Endothelial cell (in vitro differentiated cells): ENCODE data around the gene PROSER1. TPM values are rescaled to one million over a fixed set of nuclear protein-coding genes. Genes with fewer than 3 reads are reported as not detected.

Experiments
- DNase-seq: peaks from one replicate; pipeline ENCODE4 v3.0.0; 2021; ENCODE audit warnings: low spot score
- H3K27ac Mint-ChIP-seq: one replicate; pipeline ENCODE4 v1.8.0; 2021; ENCODE audit warnings: mixed read lengths, inconsistent platforms; ENCODE audit not compliant: unreplicated experiment
- H3K27me3 Mint-ChIP-seq: one replicate; pipeline ENCODE4 v1.8.0; 2021; ENCODE audit warnings: mild to moderate bottlenecking, moderate library complexity, mixed read lengths, inconsistent platforms; ENCODE audit not compliant: unreplicated experiment
- H3K36me3 Mint-ChIP-seq: one replicate; pipeline ENCODE4 v1.8.0; 2021; ENCODE audit warnings: mild to moderate bottlenecking, low read depth, mixed read lengths, inconsistent platforms; ENCODE audit not compliant: unreplicated experiment
- H3K4me1 Mint-ChIP-seq: one replicate; pipeline ENCODE4 v1.8.0; 2021; ENCODE audit warnings: mild to moderate bottlenecking, mixed read lengths, inconsistent platforms; ENCODE audit not compliant: unreplicated experiment
- H3K4me3 Mint-ChIP-seq: one replicate; pipeline ENCODE4 v1.8.0; 2021; ENCODE audit warnings: mild to moderate bottlenecking, mixed read lengths, inconsistent platforms; ENCODE audit not compliant: unreplicated experiment
- H3K9me3 Mint-ChIP-seq: one replicate; pipeline ENCODE4 v1.8.0; 2021; ENCODE audit warnings: mixed read lengths, inconsistent platforms; ENCODE audit not compliant: unreplicated experiment
- total RNA-seq: library from RNA; stranded (reverse); fragmentation: NEBNext Ultra II Directional; extraction: Animal tissue kit (Norgen Biotek cat#: 25700); gene quantifications from one replicate; pipeline ENCODE4 v1.2.1, GENCODE V29; 2021; ENCODE audit not compliant: unreplicated experiment
- TF ChIP-seq, protein P1 (sequence below): fragments of 200-600 bp; sonication (generic); IDR thresholded peaks from one replicate; pipeline ENCODE4 v1.5.0; 2021; ENCODE audit warnings: antibody characterized with exemption; ENCODE audit not compliant: unreplicated experiment

Gene PROSER1
- total RNA-seq, 1 donor from 2014 or later: 61.3 TPM

DNA sequence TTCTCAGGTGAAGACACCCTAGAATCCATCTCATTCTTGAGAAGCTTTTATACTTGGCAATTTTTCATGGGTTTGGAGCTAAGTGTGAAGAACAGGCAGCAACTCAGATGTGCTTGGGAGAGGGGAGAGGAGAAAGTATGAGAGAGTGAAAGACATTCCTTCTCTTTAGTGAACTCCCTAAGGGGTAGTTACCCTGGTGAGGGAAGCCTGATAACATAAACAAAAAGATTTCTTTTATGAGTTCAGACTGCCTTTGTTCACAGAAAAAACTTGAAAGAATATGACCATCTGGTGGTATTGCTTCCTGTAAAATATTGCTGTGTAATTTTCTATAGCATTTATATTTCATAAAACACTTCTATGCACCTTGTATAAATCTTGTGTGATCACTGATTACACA, 47.2 kb downstream of the PROSER1 start, which contains the start of gene STOML3:
TSS of gene STOML3 (minus strand) at position 139 of the 400 bp plus-strand sequence. CDS start at position 29, 110 bp downstream.
- H3K27me3 Mint-ChIP-seq: peaks cover 2% of the 10 kb centered on the region
- no peak within 1 kb of the TSS for H3K4me3 Mint-ChIP-seq
- DNase-seq: no peak
- H3K9me3 Mint-ChIP-seq: no peaks in the 10 kb centered on the region
- H3K36me3 Mint-ChIP-seq: no peaks in the 10 kb centered on the region
- H3K4me1 Mint-ChIP-seq: peaks cover 12% of the 10 kb centered on the region
- H3K27ac Mint-ChIP-seq: peak within 1 kb of the TSS; percentile 8
- TF ChIP-seq, protein P1, sequence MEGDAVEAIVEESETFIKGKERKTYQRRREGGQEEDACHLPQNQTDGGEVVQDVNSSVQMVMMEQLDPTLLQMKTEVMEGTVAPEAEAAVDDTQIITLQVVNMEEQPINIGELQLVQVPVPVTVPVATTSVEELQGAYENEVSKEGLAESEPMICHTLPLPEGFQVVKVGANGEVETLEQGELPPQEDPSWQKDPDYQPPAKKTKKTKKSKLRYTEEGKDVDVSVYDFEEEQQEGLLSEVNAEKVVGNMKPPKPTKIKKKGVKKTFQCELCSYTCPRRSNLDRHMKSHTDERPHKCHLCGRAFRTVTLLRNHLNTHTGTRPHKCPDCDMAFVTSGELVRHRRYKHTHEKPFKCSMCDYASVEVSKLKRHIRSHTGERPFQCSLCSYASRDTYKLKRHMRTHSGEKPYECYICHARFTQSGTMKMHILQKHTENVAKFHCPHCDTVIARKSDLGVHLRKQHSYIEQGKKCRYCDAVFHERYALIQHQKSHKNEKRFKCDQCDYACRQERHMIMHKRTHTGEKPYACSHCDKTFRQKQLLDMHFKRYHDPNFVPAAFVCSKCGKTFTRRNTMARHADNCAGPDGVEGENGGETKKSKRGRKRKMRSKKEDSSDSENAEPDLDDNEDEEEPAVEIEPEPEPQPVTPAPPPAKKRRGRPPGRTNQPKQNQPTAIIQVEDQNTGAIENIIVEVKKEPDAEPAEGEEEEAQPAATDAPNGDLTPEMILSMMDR: no peak

GRCh38 chr13:38981096-38981495, 56.8 kb downstream of the PROSER1 start:
- DNase-seq: no peak
- Mint-ChIP-seq H3K27me3 (peaks cover 3% of the 10 kb centered on the region), H3K4me3 (no peak overlapping the region), H3K27ac (peak overlapping the region; percentile 87), H3K9me3 (no peaks in the 10 kb centered on the region), H3K4me1 (peaks cover 16% of the 10 kb centered on the region), H3K36me3 (no peaks in the 10 kb centered on the region)
- TF ChIP-seq, protein P1: no peak

- TF ChIP-seq, protein P1: no peak
- no peak overlapping the region for H3K4me3 Mint-ChIP-seq
- no peaks in the 10 kb centered on the region for H3K9me3 Mint-ChIP-seq
- peak overlapping the region; percentile 87 for H3K27ac Mint-ChIP-seq
- no peaks in the 10 kb centered on the region for H3K36me3 Mint-ChIP-seq
- H3K4me1 Mint-ChIP-seq: peaks cover 16% of the 10 kb centered on the region
- no peak for DNase-seq
- peaks cover 3% of the 10 kb centered on the region for H3K27me3 Mint-ChIP-seq
Measured at GRCh38 chr13:38980750-38981078, 57.2 kb downstream of the PROSER1 start.

DNA sequence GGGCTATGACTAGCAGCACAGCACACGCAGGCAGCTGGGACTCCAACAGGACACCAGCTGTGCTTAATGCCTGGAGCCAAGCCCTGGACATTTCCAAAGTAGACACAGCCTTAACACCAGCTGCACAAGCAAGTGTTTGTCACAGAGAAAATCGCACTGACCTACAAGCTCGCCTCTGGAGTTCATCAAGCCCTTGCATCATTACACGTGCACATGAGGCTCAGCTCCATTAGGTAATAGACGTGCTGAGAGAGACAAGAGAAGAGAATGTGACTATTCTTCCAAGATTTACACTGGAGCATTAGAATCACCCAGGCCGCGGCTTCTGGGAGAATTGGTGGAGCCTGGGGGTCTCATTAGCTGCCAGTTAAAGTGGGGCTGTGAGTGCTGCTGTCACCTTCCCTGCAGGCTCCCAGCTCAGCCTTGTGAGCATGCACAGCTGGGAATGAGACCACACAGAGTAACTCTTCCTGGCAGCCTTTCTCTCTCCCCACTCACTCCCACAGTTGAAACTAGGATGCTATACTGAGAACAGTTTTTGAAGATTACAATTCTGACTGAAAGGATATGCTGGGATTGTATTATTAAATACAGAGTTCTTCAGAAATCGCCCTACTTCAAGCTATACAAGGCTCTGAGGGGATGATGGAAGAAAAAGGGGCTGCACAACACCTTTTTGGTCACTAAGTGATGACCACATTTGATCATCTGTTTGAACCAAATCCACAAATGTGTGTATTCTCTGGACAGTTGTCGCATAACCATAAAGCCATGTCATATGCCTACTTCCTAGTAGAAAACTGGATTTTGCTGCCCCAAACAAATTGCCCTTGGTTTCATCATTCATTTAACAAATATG, 57.8 kb downstream of the PROSER1 start:
- Mint-ChIP-seq H3K4me3 (no peak overlapping the region), H3K27me3 (peaks cover 3% of the 10 kb centered on the region)

More for the DNA sequence above, 57.8 kb downstream of the PROSER1 start:
- Mint-ChIP-seq H3K4me1 (peaks cover 16% of the 10 kb centered on the region), H3K27ac (peak overlapping the region; percentile 87), H3K9me3 (no peaks in the 10 kb centered on the region), H3K36me3 (no peaks in the 10 kb centered on the region)
- no peak for DNase-seq
- TF ChIP-seq, protein P1: no peak
